ENCODE measurements around the gene TRIM68.

Gene TRIM68

GRCh38 chr11:4607781-4608666 lies at the start of gene TRIM68:
Gene TRIM68 (minus strand): TSS chr11:4608231. CDS start chr11:4605504, 2,727 bp downstream.
- Mint-ChIP-seq H3K4me1 (ENCODE audit: low read depth) (peaks cover 30% of the 10 kb centered on the region), H3K4me3 (peak within 1 kb of the TSS; percentile 93), H3K27ac (peak within 1 kb of the TSS; percentile 94), H3K9me3 (no peaks in the 10 kb centered on the region), H3K27me3 (no peaks in the 10 kb centered on the region), H3K36me3 (ENCODE audit: low read depth) (peaks cover 28% of the 10 kb centered on the region)
- intact Hi-C loops (cut with micrococcal nuclease): no loop called here

GRCh38 chr11:4654635-4655369 lies 46.8 kb upstream of the TRIM68 start:
- Mint-ChIP-seq H3K4me1 (ENCODE audit: low read depth) (no peaks in the 10 kb centered on the region), H3K36me3 (ENCODE audit: low read depth) (no peaks in the 10 kb centered on the region), H3K9me3 (peaks cover 5% of the 10 kb centered on the region), H3K27me3 (no peaks in the 10 kb centered on the region), H3K27ac (no peak overlapping the region), H3K4me3 (no peak overlapping the region)
- intact Hi-C loops (cut with micrococcal nuclease): no loop called here

DNA sequence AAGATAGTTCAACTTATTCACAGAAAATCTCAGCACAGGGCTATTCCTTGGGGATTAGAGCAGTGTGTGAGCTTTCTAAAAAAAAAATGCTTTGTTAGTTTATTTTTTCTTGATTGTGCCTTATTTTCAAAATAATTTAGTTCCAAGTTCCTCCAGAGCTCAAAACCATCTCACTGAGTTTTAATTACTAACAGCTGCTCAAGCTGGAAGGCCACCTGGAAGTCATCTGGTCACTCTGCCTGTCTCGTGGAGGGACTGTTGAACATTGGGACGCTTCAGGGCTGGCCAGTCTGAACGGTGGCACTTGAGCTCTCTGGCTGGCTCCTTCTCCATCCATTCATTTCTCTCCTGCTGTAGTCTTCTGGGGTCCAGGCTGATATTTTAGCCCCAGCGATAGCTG lies 39.7 kb upstream of the TRIM68 start:
- Mint-ChIP-seq H3K9me3 (no peaks in the 10 kb centered on the region), H3K36me3 (ENCODE audit: low read depth) (no peaks in the 10 kb centered on the region), H3K27ac (no peak overlapping the region), H3K4me3 (no peak overlapping the region), H3K4me1 (ENCODE audit: low read depth) (no peaks in the 10 kb centered on the region), H3K27me3 (peaks cover 7% of the 10 kb centered on the region)
- intact Hi-C loops (cut with micrococcal nuclease): no loop called here

GRCh38 chr11:4645974-4646373 lies 37.9 kb upstream of the TRIM68 start:
- H3K4me3 Mint-ChIP-seq: no peak overlapping the region
- H3K36me3 Mint-ChIP-seq (ENCODE audit: low read depth): no peaks in the 10 kb centered on the region
- H3K9me3 Mint-ChIP-seq: no peaks in the 10 kb centered on the region
- H3K27ac Mint-ChIP-seq: no peak overlapping the region
- intact Hi-C loops (cut with micrococcal nuclease): no loop called here
- H3K27me3 Mint-ChIP-seq: peaks cover 10% of the 10 kb centered on the region
- H3K4me1 Mint-ChIP-seq (ENCODE audit: low read depth): no peaks in the 10 kb centered on the region

GRCh38 chr11:4644233-4644632 lies 36.2 kb upstream of the TRIM68 start:
- H3K36me3 Mint-ChIP-seq (ENCODE audit: low read depth): no peaks in the 10 kb centered on the region
- H3K27me3 Mint-ChIP-seq: peaks cover 8% of the 10 kb centered on the region
- H3K4me1 Mint-ChIP-seq (ENCODE audit: low read depth): no peaks in the 10 kb centered on the region
- no peaks in the 10 kb centered on the region for H3K9me3 Mint-ChIP-seq
- H3K4me3 Mint-ChIP-seq: no peak overlapping the region
- intact Hi-C loops (cut with micrococcal nuclease): no loop called here
- H3K27ac Mint-ChIP-seq: no peak overlapping the region

DNA sequence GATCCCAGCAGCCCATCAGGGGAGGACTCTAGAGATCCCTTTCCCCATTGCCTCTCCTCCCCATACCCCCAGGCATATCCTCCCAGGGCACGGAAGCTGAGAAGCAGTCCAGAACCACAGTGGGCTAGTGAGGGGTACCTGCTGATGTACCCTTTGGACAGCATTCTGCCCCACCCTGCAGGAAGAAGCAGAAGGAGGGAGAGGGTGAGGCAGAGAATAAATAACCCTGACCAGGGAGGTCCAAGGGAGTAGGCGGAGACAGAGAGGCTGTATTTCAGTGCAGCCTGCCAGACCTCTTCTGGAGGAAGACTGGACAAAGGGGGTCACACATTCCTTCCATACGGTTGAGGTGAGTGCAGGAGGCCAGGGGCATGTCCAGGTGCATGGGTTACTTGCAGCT lies 35.7 kb upstream of the TRIM68 start, which contains the start of gene OR51E1:
OR51E1 (plus strand) TSS at position 301 of the 400 bp plus-strand sequence. CDS start 8,545 bp downstream, outside the sequence.
- Mint-ChIP-seq H3K27ac (no peak within 1 kb of the TSS), H3K4me1 (ENCODE audit: low read depth) (no peaks in the 10 kb centered on the region)

DNA sequence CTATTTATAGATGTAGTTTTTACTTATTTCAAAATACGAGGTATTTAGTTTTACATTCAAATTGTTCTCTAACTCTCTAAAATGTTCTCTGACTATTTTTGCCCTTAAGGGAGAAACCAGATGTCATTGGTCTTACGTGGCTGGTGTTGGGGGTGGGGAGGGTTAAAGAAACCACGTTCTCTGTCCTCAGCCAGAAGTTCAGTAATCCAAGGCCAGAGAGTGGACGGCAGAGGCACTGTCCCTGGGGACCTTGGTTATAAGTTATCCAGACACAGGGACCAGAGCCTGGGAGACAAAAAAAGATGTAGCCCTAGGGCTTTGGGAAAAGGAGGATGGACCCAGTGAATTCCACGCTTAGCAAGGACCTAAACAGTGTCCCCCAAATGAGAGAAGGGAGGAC lies 35.0 kb upstream of the TRIM68 start:
- intact Hi-C loops (cut with micrococcal nuclease): no loop called here
- Mint-ChIP-seq H3K27me3 (peaks cover 6% of the 10 kb centered on the region), H3K36me3 (ENCODE audit: low read depth) (no peaks in the 10 kb centered on the region), H3K9me3 (no peaks in the 10 kb centered on the region), H3K4me1 (ENCODE audit: low read depth) (no peaks in the 10 kb centered on the region), H3K27ac (no peak overlapping the region), H3K4me3 (no peak overlapping the region)

More for the DNA sequence above, 35.7 kb upstream of the TRIM68 start, which contains the start of gene OR51E1:
- H3K27me3 Mint-ChIP-seq: peaks cover 6% of the 10 kb centered on the region
- H3K9me3 Mint-ChIP-seq: no peaks in the 10 kb centered on the region
- H3K36me3 Mint-ChIP-seq (ENCODE audit: low read depth): no peaks in the 10 kb centered on the region
- intact Hi-C loops (cut with micrococcal nuclease): no loop called here
- H3K4me3 Mint-ChIP-seq: no peak within 1 kb of the TSS

GRCh38 chr11:4642043-4642442 lies 34.0 kb upstream of the TRIM68 start:
- Mint-ChIP-seq H3K27ac (no peak overlapping the region), H3K36me3 (ENCODE audit: low read depth) (no peaks in the 10 kb centered on the region), H3K9me3 (no peaks in the 10 kb centered on the region), H3K27me3 (peaks cover 3% of the 10 kb centered on the region), H3K4me1 (ENCODE audit: low read depth) (no peaks in the 10 kb centered on the region), H3K4me3 (no peak overlapping the region)
- intact Hi-C loops (cut with micrococcal nuclease): no loop called here

- intact Hi-C loops (cut with micrococcal nuclease): no loop called here
- H3K27ac Mint-ChIP-seq: no peak overlapping the region
These were observed 33.5 kb upstream of the TRIM68 start for GRCh38 chr11:4641501-4641900.

DNA sequence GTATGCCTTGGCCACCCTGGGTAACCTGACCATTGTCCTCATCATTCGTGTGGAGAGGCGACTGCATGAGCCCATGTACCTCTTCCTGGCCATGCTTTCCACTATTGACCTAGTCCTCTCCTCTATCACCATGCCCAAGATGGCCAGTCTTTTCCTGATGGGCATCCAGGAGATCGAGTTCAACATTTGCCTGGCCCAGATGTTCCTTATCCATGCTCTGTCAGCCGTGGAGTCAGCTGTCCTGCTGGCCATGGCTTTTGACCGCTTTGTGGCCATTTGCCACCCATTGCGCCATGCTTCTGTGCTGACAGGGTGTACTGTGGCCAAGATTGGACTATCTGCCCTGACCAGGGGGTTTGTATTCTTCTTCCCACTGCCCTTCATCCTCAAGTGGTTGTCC lies 31.9 kb upstream of the TRIM68 start:
- no peak overlapping the region for H3K27ac Mint-ChIP-seq
- no peaks in the 10 kb centered on the region for H3K36me3 Mint-ChIP-seq (ENCODE audit: low read depth)
- peaks cover 3% of the 10 kb centered on the region for H3K27me3 Mint-ChIP-seq
- H3K4me3 Mint-ChIP-seq: no peak overlapping the region
- intact Hi-C loops (cut with micrococcal nuclease): loop anchor here (10.0 kb wide), 1 partner anchor 1165 kb away; the partner anchor contains the start of gene OR52N2
- H3K4me1 Mint-ChIP-seq (ENCODE audit: low read depth): no peaks in the 10 kb centered on the region
- H3K9me3 Mint-ChIP-seq: no peaks in the 10 kb centered on the region

More at GRCh38 chr11:4641501-4641900, 33.5 kb upstream of the TRIM68 start:
- Mint-ChIP-seq H3K4me1 (ENCODE audit: low read depth) (no peaks in the 10 kb centered on the region), H3K27me3 (peaks cover 3% of the 10 kb centered on the region), H3K36me3 (ENCODE audit: low read depth) (no peaks in the 10 kb centered on the region), H3K9me3 (no peaks in the 10 kb centered on the region), H3K4me3 (no peak overlapping the region)

DNA sequence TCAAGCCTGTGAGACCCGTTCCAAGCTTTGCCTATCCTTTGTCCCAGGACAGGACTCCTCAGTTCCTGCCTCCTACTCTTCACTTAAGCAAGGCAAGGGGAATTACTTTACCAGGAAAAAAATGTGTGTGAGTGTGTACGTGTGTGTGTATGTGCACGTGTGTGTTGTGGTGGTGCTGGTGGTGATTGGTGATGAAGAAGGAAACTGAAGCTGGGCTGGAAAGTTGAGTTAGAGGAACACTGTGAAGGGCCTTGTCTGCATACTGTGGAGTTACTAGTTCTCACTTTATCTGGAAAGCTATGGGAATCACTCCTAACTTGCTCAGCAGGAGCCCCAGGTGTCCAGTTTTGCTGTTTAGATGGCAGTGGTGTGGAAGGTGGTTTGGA lies 29.6 kb upstream of the TRIM68 start:
- Mint-ChIP-seq H3K4me3 (no peak overlapping the region), H3K9me3 (no peaks in the 10 kb centered on the region), H3K36me3 (ENCODE audit: low read depth) (no peaks in the 10 kb centered on the region), H3K27me3 (peaks cover 3% of the 10 kb centered on the region), H3K27ac (no peak overlapping the region), H3K4me1 (ENCODE audit: low read depth) (no peaks in the 10 kb centered on the region)
- intact Hi-C loops (cut with micrococcal nuclease): loop anchor here (10.0 kb wide), 1 partner anchor 1167 kb away; the partner anchor contains the start of gene OR52N2

DNA sequence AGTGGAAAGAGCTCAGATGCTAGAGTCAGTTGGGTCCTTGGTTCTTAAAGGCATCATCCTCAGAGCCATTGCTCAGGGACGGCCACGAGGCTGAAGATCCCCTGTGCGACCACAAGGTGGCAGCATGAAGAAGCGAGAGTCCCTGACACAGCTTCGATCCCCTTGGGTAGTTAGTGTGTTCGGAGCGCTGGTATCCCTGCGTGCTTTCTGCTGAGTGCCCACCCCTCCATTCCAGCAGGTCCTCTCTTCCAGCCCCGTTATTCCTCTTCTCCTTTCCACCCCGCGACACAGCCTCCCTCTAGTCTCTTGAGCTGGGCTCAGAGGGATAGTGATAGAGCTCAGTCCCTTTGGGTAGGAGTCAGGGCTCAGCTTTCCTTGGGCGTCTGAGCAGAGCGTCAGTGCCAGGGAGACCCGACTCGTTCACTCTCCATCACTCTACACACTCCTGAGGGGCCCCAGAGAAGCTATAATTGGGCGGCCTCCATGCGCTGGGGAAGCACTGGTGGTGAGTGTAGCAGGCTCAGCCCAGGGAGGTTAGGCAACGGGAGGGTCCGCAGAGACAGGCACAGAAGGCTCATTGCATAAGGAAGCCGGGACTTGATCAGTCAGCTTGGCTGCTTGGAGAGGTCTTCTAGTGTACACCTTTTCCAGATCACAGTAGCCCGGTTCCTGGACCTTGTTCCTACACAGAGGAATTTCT lies 29.1 kb upstream of the TRIM68 start, which contains the start of gene OR51D1:
OR51D1 (plus strand) TSS at position 516 of the 700 bp plus-strand sequence. CDS start 2,314 bp downstream, outside the sequence.
- Mint-ChIP-seq H3K4me3 (no peak within 1 kb of the TSS), H3K4me1 (ENCODE audit: low read depth) (no peaks in the 10 kb centered on the region), H3K9me3 (no peaks in the 10 kb centered on the region), H3K27me3 (peaks cover 3% of the 10 kb centered on the region), H3K27ac (no peak within 1 kb of the TSS), H3K36me3 (ENCODE audit: low read depth) (no peaks in the 10 kb centered on the region)
- intact Hi-C loops (cut with micrococcal nuclease): loop anchor here (10.0 kb wide), 1 partner anchor 1168 kb away; the partner anchor contains the start of gene OR52N2

- Mint-ChIP-seq H3K36me3 (ENCODE audit: low read depth) (no peaks in the 10 kb centered on the region), H3K9me3 (no peaks in the 10 kb centered on the region), H3K27me3 (peaks cover 3% of the 10 kb centered on the region), H3K27ac (no peak overlapping the region), H3K4me1 (ENCODE audit: low read depth) (no peaks in the 10 kb centered on the region), H3K4me3 (no peak overlapping the region)
- intact Hi-C loops (cut with micrococcal nuclease): loop anchor here (10.0 kb wide), 1 partner anchor 1169 kb away; the partner anchor contains the start of gene OR52N2
These were observed 28.1 kb upstream of the TRIM68 start for GRCh38 chr11:4636136-4636535.

Measured in dendritic cell treated with granulocyte-macrophage colony-stimulating factor and Interleukin-4, amounts not matched to agents 40 ng/mL and 50 ng/mL, for 4 days (primary cell).